Measurements from ENCODE around the gene MYO18A.
A peak's percentile ranks its signal among the peaks of the same experiment; 100 is the strongest.

MYO18A gene

DNA sequence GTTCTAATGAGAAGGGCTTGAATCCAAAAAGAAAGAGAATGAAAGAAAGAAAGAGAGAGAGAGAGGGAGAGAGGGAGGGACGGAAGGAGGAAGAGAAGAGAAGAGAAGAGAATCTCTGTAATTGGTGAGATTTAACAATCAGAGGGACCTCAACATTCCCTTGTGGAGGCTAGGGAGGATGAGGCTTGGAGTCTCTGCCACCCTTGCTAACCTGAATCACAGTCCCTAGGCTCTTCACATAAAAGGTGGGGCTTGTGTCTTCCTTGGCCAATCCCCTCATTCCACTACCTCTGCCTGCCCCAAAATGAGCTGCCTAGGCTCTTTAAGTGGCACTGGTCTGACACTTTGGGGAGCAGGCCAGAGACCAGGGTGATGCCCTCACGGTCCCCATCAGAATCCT is 107.2 kb downstream of the MYO18A start:
- no peak for DNase-seq

DNA sequence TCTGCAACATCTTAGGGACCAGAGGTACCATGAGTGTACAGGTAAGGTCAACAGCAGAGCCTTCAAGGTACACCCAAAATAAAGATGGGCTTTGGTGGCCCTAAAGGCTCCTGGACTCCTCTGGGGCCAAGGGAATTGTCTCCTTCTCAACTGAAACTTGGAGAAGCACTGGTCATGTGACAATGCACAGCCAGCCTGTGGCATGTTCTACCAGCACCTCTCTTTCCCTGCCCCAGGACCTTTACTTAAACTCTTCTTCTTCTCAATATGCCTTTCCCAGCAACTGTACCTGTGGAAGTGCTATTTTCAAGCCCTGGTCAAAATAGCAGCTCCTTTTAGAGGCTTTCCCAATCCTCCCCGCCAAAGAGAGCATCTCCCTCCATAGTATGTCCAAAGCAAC is 108.9 kb downstream of the MYO18A start:
- DNase-seq: no peak

DNA sequence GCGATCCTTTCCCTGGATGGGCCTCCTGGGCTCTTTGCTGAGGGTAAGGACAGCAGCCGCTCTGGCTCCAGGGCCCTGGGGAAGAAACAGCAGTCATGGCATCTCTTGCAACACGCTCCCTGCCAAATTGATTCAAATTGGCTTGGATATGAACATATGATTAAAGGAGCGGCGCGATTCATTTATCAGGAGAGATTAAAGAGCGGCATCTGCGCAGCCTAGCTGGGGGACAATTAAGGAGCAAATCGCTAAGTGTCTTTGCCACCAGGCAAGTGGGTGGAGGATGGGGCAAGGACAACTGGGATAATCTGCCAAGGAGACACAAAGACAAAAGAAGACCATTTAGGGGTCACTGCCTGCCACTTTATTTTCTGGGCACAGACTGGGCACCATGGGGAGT is 109.4 kb downstream of the MYO18A start:
- no peak for DNase-seq

DNA sequence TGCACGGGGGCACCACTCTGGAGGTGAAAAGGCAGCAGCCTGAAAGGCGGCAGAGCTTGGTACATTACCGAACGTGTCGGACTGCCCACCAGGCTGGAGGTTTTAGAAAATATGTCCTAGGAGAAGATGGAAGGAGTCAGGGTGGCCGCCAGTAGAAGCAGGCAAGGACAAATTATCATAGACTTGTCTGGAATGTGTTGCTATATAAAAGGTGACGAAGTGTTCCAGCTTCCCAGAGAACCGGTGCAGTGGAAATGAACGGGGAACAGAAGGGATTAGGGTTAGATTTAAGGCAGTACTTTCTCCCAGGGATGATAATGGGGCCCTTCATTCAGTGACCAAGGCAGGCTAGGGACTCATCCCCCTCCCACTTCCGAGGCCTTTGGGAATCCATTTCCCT is 109.9 kb downstream of the MYO18A start:
- DNase-seq: no peak

DNA sequence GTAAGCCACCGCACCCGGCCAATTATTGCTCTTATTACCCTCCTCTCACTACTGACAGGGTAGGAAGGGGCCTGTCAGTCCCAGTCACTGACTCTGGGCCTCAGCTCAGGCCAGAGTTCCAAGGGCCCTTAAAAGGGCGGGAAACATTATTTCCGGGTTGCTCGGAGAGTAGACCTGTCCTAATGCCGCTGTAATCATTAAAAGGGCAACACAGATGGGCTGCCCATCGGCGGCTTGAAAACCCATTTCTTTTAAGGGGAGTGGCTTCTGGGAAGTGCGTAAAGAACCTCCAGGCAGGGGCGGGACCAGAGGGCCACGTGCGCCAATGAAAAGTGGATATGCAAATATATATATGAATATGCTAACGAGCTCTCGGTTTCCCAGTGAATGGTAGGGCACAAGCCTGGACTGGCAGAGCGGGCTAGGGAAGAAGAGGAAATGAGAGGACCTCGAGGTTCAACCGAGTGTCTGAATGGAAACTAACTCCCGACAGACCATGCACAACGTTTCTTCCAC is 110.6 kb downstream of the MYO18A start:
- DNase-seq: no peak

DNA sequence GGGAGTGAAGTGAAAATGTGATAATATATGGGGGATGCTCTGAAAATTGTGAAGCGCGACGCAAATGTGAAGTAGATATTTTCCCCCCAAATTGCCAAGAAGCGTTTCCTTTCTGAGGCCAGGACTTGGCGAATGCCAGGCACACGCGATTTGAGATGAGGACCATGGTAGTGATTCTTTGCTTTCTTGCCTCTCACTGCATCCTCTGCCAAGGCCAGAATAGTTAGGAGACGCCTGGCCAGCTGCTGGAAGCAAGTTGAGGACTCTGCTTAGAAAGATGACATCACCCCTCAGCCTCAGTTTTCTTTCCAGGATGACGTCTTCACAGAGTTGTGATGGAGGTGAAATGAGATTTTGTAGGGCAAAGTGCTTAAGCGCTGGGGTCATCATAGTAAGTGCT is 111.4 kb downstream of the MYO18A start:
- no peak for DNase-seq

DNA sequence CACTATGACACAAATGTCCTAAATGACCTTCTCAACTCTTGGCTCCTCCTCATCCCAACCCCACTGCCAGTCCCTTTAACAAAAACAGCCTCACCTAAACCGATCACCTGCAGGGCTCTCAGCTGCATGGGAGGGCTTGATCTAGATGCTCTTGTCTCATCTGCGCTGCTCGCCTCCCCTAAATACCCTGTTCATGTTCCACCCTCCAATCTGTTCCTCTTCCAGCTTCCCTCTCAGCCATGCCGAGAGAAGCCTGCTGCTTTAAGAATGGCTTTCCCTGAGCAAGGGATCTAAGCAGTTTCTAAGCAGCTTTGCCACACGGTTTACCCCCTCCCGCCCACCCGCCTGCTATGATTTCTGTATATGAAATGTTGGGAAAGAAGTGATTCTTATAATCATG is 113.6 kb downstream of the MYO18A start:
- DNase-seq: peak; percentile 81

DNA sequence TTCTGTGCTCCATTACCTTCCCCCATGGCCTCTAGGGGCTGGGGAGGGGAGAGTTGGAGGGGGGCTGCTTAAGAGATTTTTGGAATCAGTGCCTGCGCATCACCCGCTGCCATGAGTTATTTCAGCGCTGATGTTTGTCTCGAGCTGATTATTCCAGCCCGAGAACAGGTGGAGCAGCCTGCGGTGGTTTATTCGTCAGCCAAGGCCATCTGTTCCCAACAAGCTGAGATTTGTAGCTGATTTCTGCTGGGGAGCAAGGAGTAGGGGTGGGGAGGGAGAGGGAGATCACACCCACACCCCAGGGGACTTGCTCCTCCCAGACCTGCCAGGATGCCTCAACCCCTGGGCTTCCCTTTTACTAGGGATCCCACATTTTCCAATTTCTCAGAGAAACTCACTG is 114.2 kb downstream of the MYO18A start:
- DNase-seq: peak; percentile 84

DNA sequence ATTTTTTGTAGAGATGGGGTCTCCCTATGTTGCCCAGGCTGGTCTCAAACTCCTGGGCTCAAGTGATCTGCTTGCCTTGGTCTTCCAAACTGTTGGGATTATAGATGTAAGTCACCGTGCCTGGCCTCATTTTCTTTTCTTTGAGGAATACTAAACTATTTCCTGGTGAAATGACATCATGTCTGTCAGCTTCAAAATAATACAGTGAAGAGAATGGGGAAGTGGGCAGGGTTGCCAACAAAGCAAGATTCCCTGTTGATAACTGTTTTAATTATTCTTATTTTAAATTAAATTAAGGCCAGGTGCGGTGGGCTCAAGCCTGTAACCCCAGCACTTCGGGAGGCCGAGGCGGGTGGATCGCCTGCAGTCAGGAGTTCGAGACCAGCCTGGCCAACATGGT is 116.2 kb downstream of the MYO18A start:
- no peak for DNase-seq

DNA sequence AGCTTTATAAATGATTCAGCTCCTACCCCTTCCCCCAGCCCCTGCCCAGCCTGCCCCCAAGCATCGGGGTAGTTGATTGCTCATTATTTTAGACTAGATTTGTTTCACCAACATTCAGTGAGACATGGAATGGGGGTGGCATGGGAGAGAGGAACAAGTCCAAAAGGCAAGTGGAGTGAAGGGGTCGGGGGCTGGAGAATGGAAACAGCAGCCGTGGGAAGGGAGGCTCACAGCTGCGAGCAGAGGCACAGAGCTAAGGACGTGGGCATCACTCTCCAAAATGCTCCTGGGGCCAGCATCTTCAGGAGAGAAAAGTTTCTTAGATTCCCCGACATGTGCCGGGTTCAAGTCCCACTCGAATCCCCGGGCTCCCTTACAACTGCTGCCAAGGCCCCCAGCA is 118.0 kb downstream of the MYO18A start:
- DNase-seq: no peak

DNA sequence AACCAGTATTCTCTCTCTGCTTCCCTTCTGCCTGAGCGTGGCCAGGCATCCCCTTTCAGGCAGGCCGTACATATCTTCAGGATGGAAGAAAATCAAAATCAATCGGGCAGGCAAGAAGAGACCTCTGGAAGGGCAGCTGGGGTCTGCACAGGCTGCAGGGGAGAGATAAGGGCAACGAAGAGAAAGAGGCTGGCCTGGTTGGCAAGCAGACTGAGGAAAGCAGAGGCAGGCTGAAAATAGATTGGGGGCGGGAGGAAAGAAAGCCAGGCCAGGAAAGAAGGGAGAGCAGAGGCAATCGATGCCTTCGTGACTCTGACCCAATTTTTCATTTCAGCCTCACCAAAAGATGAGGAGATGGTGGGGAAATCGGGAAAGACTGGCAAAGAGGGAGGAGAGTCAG is 119.2 kb downstream of the MYO18A start:
- no peak for DNase-seq

DNA sequence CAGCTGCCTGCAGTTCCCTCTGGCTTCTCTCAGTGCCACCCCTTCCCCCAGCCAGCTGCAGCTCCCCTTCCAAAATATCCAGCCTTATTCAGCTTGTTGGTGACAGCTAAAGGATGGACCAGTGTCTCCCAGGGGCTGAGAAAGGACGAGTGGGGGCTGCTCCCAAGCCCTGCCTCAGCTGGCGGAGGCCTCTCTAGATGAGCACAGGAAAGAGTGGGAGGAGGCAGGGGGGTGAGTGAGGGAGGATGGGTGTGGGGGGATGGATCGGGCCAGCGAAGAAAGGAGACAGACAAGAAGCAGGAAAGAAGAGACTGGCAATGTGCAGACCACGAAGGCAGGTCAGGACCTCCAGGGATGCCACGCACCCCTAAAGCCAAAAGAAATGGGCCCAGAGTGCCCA is 119.7 kb downstream of the MYO18A start:
- DNase-seq: no peak

DNA sequence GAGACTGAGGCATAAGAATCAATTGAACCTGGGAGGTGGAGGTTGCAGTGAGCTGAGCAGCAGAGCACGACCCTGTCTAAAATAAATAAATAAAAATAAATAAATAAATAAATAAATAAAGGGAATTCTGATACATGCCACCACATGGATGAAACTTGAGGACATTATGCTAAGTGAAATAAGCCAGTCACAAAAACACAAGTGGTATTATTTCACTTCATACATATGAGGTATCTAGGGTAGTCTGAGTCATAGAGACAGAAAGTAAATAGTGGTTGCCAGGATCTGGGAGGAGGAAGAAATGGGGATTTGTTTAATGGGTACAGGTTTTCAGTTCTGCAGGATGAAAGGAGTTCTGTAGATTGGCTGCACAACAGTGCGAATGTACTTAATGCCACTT is 120.9 kb downstream of the MYO18A start:
- no peak for DNase-seq

DNA sequence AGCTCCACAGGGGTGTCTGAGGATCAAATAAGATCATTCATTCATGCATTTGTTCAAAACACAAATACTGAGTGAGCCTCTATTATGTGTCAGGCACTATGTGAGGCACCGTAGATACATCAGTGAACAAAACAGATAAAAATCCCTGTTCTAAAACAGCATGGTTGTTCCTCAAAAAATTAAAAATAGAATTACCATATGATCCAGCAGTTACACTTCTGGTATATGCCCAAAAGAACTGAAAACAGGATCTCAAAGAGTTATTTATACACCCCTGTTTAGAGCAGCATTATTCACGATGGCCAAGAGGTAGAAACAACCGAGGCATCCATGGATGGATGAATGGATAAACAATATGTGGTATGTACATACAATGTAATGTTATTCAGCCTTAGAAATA is 121.8 kb downstream of the MYO18A start:
- DNase-seq: no peak

DNA sequence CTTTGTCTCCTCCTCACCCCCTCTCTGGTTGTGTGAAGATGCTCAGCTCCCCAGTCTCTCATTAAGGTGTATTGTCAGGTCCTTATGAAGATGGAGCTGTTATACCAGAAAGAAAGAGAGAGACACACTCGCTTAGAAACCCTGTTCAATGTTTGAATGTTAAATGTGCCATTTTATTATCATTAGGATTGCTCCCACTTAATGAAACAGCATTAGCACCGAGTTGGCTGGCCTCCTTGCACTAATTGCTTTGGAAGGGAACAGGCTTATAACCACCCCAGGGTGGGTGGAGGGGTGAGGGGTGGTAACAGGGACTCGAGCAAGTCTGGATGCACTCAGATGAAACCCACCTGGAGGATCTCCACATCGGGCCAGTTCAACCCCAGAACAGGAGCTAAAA is 122.8 kb downstream of the MYO18A start:
- DNase-seq: no peak

DNA sequence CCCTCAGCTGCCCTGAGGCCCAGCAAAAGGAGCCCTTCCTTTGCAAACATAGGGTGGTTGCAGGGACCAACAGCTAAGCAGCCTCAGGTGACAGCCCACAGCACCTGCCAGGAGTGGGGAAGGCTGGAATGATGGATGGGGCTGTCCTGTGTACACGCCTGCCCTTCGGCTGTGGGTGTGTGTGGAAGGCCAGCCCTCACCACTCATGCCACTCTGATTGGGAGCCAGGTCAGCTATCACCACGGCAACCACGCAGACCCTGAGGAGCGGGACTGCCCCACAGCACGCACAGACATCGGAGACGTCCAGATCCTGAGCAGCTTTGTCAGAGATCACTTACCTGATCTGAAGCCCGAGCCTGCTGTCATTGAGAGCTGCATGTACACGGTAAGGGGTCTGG is 125.4 kb downstream of the MYO18A start:
- no peak for DNase-seq

DNA sequence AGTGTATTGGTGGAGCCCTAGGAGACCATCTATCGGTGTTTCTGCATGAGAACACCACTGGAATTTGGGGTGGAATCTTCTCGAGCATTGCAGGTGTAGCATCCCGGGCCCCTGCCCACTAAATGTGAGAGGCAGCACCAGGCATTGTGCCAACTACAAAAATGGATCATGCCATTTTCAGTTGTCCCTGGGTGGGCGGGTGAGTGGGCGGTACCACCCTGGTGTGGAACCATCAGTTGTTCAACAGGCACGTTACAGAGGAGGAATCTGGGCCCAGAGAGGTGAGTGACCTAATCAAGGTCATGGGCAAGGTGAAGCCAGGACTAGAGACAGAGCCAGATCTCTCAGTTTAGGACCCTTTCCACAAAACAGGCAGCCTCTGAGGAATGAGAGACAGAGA is 128.5 kb downstream of the MYO18A start:
- no peak for DNase-seq

DNA sequence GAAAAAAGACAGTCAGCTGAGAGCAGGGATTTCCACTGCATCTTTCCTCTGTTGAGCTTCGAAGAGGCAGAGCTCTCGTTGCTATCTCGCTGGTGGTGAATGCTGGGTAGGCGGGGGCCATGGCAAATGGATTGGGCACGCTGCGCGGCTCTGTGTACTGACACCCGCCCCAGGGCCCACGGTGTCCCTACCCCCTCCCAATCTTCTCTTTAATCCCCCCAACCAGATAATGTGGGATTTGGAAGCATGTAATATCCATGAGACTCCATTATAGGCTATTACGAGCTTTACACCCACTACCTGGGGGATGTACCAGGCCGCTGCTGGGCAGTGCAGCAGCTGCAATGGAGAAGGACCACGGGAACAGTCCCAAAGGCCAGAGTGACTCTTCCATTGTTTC is 129.0 kb downstream of the MYO18A start:
- no peak for DNase-seq

DNA sequence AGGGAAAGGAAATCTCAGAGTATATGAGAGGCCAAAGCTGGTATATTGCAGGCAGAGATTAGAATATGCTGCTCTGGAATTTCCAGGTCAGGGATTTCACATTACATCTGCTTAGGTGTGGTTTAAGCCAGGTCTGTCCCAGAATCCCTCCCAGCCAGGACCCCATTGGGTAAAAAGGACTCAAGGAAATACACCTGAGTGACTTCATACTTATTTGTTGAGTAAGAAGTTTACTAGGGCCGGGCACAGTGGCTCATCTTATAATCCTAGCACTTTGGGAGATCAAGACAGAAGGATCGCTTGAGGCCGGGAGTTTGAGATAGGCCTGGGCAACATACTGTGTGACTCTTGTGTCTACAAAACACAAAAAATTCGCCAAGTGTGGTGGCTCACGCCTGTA is 130.0 kb downstream of the MYO18A start:
- DNase-seq: no peak

DNA sequence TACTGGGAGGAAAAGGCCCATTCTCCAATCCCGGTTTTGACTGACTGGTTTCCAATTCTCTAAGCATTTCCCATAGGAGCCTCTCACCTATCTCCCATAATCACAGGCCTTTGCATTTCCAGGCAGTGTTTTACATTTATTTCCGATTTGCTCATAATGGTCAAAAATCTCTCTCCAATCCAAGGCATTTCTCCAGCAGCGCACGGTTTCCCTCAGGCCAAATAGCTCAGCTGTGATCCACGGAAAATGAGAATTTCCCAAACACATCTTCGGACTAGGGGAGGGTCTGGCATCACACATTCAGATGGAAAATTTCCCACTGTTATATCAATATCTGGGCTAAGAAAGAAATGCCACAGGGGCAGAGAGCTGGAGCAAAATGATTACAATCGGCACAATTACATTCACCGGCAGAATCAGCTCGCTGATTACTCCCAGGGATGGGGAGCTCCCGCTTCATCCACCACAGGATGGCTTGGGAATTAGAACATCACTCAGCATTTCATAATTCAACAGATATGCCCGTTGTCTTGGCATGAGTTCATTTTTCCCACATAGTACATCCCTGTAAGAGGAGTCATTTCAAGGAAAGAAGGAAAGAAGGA is 130.6 kb downstream of the MYO18A start:
- DNase-seq: no peak

DNA sequence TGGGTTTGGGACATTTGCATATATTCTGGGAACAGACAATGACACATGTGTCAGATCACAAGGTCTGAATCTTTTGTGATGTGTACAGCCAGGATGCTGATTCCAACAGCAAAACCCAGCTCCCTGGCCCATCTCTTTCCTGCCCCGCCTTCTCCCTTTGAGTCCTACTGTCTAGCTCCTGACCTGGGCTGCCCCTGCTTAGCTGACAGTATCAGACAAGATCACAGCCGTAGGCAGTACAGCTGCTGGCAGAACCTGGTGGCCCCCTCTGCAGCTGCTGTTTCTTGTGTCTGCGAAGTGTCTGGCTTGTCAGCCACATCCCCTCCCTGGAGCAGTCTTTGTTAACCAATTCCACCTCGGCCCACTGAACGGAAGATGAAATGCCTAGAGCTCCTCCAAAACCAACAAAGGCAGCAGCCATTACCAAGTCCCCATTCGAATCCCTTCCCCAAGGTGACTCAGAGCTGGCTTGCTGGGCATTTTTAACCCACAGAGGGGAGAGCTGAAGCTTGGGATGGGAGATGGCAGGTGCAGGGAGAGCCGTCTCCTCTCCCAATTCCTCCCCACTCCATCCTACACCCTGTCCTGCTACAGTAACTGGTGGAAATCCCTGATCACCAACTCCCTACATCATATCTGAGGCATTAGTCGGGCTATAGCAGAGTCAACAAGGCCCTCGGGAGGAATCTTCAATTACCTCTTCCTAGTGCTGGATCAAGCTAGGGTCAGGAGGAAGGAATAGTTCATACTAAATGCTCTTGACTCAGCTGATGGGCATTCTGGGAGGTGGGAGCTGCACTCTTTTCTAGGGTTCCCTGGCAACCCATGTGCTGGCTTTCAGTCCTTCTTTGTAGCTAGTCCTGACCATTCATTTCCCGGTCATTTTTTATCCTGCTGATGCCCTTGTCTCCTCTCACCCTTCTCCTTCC is 131.5 kb downstream of the MYO18A start:
- no peak for DNase-seq

DNA sequence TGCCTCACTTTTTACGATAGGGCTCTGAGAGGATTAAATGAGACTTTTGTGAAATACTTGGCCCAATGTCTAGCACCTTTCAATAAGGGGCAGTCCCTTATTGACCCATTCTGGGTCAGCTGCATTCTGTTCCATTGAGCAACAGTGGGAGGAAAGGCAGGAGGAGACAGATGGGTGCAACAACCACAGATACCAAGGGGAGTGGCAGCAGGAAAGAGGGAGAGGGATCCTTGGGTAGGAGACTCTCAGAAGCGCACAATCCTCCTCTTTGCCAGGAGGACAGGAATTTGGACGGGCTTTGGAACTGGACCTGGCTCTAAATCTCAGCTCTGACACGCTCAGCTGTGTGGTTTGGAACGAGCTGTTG is 133.7 kb downstream of the MYO18A start:
- DNase-seq: no peak

DNA sequence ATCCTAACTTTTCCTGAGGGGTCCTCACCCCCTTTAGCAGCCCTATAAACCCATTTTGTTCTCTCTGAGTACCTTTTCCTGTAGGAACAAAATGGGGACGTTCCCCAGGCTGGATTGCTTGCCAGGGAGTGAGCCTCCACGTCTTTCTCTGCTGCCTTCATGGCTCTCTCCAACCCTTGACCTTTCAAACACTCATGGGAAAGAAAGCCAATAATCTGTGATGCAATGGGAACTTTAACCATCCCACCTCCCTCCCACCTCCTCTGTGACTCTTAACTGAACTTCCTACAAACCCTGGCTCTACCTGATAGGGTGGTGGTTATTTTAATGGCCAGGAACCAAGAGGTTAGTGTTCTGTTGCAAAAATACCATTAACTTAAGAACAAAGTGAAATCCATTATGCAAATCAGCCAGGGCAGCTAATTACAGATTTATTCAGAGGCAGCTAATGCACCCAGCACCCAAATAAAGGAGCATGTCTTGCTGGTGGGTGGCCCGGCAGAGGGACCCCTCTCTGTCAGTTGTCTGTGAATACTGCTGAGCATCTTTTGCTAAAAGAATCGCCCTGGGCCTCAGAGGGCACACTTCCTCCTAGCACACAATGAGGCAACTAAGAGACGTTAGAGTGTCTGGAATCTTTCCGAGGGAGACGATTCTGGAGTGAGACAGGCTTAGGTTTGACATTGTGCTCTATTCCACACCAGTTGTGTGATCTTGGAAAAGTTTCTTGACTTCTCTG is 134.3 kb downstream of the MYO18A start:
- DNase-seq: no peak

DNA sequence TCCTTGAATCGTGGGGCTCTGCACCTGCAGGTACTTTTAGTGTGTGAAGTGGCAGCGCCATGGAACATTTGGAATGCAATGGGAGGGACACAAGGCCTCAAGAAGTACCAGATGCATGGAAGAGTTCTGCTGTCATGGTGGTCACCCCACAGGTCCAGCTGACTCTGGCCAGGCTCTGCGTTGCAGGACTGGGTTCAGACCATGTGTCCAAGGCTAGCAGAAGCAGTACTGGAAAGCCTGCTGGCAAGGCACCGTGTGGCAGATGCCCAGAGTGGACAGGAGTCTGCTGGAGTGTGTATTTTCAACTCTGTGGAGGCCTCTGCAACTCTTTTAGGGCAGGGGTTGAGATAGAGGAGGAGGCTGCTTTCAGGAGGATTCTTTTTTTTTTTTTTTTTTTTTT is 135.2 kb downstream of the MYO18A start:
- DNase-seq: no peak
